ENCODE measurements around the gene SORBS1.

- TF ChIP-seq CTCF (IDR thresholded peaks at IDR 0.05), result no peak
- TF ChIP-seq EZH2 (IDR thresholded peaks at IDR 0.05; ENCODE audit: borderline replicate concordance, insufficient read depth, low read depth, low read length, poor library complexity, severe bottlenecking), result no peak
Measured at GRCh38 chr10:95333997-95334804, 227.0 kb downstream of the SORBS1 start.
